Measurements from ENCODE around the gene RETREG3. TPM values are rescaled to one million over a fixed set of nuclear protein-coding genes. Genes with fewer than 3 reads are reported as not detected.
A peak's percentile ranks its signal among the peaks of the same experiment; 100 is the strongest.

The RETREG3 gene
- polyA plus RNA-seq, 2 of the 4 experiments (the other 2 are of a cell fraction) = 24.2 to 28.3 TPM

DNA sequence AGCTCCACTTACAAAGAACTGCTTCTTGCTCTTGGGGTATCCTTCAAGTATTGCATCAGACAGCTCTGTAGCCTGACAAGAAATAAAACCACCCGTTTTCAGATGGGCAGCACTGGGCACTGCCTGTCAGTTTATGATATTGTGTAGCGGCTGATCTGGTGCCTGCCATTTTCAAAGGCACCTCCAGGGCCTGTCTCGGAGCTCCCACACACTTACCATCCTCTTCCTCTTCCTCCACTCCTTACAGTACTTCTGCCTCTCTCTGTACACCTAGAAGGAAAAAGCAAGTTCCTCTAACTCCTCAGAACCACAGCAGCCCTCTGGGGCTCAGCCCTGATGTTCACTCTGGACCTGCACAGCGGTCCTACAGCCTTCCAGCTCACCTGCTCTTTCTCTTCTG, 36.1 kb downstream of the RETREG3 start (continued):
- TF ChIP-seq, protein P1, sequence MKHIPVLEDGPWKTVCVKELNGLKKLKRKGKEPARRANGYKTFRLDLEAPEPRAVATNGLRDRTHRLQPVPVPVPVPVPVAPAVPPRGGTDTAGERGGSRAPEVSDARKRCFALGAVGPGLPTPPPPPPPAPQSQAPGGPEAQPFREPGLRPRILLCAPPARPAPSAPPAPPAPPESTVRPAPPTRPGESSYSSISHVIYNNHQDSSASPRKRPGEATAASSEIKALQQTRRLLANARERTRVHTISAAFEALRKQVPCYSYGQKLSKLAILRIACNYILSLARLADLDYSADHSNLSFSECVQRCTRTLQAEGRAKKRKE (CRISPR knock-in tag; IDR thresholded peaks at IDR 0.05; ENCODE audit: low read depth) = no peak
- TF ChIP-seq, protein P2, sequence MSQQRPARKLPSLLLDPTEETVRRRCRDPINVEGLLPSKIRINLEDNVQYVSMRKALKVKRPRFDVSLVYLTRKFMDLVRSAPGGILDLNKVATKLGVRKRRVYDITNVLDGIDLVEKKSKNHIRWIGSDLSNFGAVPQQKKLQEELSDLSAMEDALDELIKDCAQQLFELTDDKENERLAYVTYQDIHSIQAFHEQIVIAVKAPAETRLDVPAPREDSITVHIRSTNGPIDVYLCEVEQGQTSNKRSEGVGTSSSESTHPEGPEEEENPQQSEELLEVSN (IDR thresholded peaks at IDR 0.05; ENCODE audit: borderline replicate concordance, low read depth) = no peak
- TF ChIP-seq EHMT2 (IDR thresholded peaks at IDR 0.05; ENCODE audit: low read depth) = no peak
- TF ChIP-seq POLR2AphosphoS2 (conservative IDR thresholded peaks at IDR 0.05; ENCODE audit: low read length) = no peak
- TF ChIP-seq RARB (CRISPR knock-in tag; IDR thresholded peaks at IDR 0.05) = no peak

GRCh38 chr17:42571435-42572225, 37.5 kb downstream of the RETREG3 start:
- TF ChIP-seq PBX3 (IDR thresholded peaks at IDR 0.05) = no peak
- no peak for TF ChIP-seq TFCP2L1 (CRISPR knock-in tag; IDR thresholded peaks at IDR 0.05)
- DNase-seq (ENCODE audit: low read depth in 1 of 2, low spot score in 1 of 2) = no peak
- H3K4me3 ChIP-seq = no peak overlapping the region
- H3K4me1 ChIP-seq = peaks cover 21% of the 10 kb centered on the region
- ChIA-PET POLR2A (no interaction called here), CTCF (interaction anchor here (0.8 to 4.4 kb wide), 7 partner anchors 9 to 239 kb away, joined by 3 to 21 read pairs (median 3); no protein-coding TSS in a partner anchor)
- H3K9me3 ChIP-seq = no peaks in the 10 kb centered on the region
- 88% methylated on average over 12 of the region's 12 CpGs for WGBS (ENCODE audit: missing lambda C conversion rate)
- no peak for ATAC-seq
- FAIRE-seq = no peak
- H3K4me2 ChIP-seq = no peak overlapping the region
- no peak overlapping the region for H3K27ac ChIP-seq

GRCh38 chr17:42568341-42569111, 40.6 kb downstream of the RETREG3 start:
- FAIRE-seq = no peak
- no peaks in the 10 kb centered on the region for H3K9me3 ChIP-seq
- DNase-seq (ENCODE audit: low read depth in 1 of 2, low spot score in 1 of 2) = no peak
- WGBS (ENCODE audit: missing lambda C conversion rate) = 89% methylated on average over 14 of the region's 14 CpGs
- ATAC-seq = no peak
- peaks cover 25% of the 10 kb centered on the region for H3K4me1 ChIP-seq
- ChIA-PET POLR2A (interaction anchor here (3.5 kb wide), 1 partner anchor 8 kb away, joined by 17 read pairs; the partner anchor contains the start of gene PSMC3IP), CTCF (interaction anchor here (0.6 to 9.3 kb wide), 10 partner anchors 10 to 549 kb away, joined by 3 to 120 read pairs (median 4); partner anchors contain the start of genes BECN1, PSMC3IP, RETREG3 and TUBG1)
- TF ChIP-seq SMC3 (IDR thresholded peaks at IDR 0.05) = no peak
- no peak for TF ChIP-seq CHD4 (IDR thresholded peaks at IDR 0.05; ENCODE audit: borderline replicate concordance)
- TF ChIP-seq CBX8 (IDR thresholded peaks at IDR 0.05) = no peak
- TF ChIP-seq GATA3 (IDR thresholded peaks at IDR 0.05; ENCODE audit: borderline replicate concordance) = no peak
- no peak for TF ChIP-seq RCOR1 (IDR thresholded peaks at IDR 0.05; ENCODE audit: low read depth, low read length)
- TF ChIP-seq, protein P1 (CRISPR knock-in tag; IDR thresholded peaks at IDR 0.05; ENCODE audit: low read depth) = no peak
- no peak for TF ChIP-seq FOSB (CRISPR knock-in tag; IDR thresholded peaks at IDR 0.05)
- TF ChIP-seq ESRRA (IDR thresholded peaks at IDR 0.05; ENCODE audit: borderline replicate concordance, low read length) = no peak
- no peak for TF ChIP-seq CHD2 (IDR thresholded peaks at IDR 0.05; ENCODE audit: low read length, partially characterized antibody)
- no peak for TF ChIP-seq RARB (CRISPR knock-in tag; IDR thresholded peaks at IDR 0.05)
- no peak for TF ChIP-seq JUN (IDR thresholded peaks at IDR 0.05)
- H3K27ac ChIP-seq = no peak overlapping the region
- H3K4me3 ChIP-seq = no peak overlapping the region
- H3K4me2 ChIP-seq = peak overlapping the region; percentile 85; the same call in 2 of the 3 replicates
